Suprapubic skin (tissue), 4 donors: Measurements from ENCODE around the gene GNAQ. TPM values are rescaled to one million over a fixed set of nuclear protein-coding genes. Genes with fewer than 3 reads are reported as not detected.

Experiments
- DNase-seq, 2 donors: peaks; one replicate each; pipeline ENCODE4 v3.0.0-alpha.2; 2019; ENCODE audit warnings: low spot score in 2 of 2
- H3K27ac ChIP-seq: fragments of 200-600 bp; sonication (generic); one replicate; pipeline ENCODE4 v1.5.1; 2019
- H3K27me3 ChIP-seq: fragments of 200-600 bp; sonication (generic); one replicate; pipeline ENCODE4 v1.5.1; 2019
- H3K36me3 ChIP-seq: fragments of 200-600 bp; sonication (generic); one replicate; pipeline ENCODE4 v1.5.1; 2019
- H3K4me1 ChIP-seq: fragments of 200-600 bp; sonication (generic); one replicate; pipeline ENCODE4 v1.5.1; 2019
- H3K4me3 ChIP-seq: fragments of 200-600 bp; sonication (generic); one replicate; pipeline ENCODE4 v1.5.1; 2019; ENCODE audit warnings: mild to moderate bottlenecking
- H3K9me3 ChIP-seq: fragments of 200-600 bp; sonication (generic); one replicate; pipeline ENCODE4 v1.5.1; 2019
- EP300 ChIP-seq: sonication (generic); formaldehyde crosslinking; IDR thresholded peaks from one replicate; pipeline ENCODE4 v1.6.1; 2017; ENCODE audit warnings: antibody characterized with exemption
- POLR2A ChIP-seq, 2 donors: fragments of 450-650 bp; IDR thresholded peaks; one replicate each; pipeline ENCODE4 v1.6.1; 2017; ENCODE audit warnings: antibody characterized with exemption in 2 of 2, mild to moderate bottlenecking in 2 of 2, moderate library complexity in 2 of 2
- POLR2AphosphoS5 ChIP-seq, 3 donors: sonication (generic); formaldehyde crosslinking; IDR thresholded peaks; one replicate each; pipeline ENCODE4 v1.6.1; 2017; ENCODE audit warnings: antibody characterized with exemption in 3 of 3
- WGBS: methylation state at CpG from one replicate; pipeline ENCODE4 v1.1.5; 2018; 5-methylcytosine and 5-hydroxymethylcytosine counted together
- total RNA-seq, 4 donors: library from RNA; depleted of rRNA; stranded (reverse); fragments of >200 nt; gene quantifications; one replicate each; pipeline ENCODE4 v1.1.0, GENCODE V29; 2016
- TF ChIP-seq, protein P1 (sequence below), 2 donors: fragments of 200-600 bp in 1 of 2; fragments of 450-650 bp in 1 of 2; sonication (generic) in 1 of 2; IDR thresholded peaks; one replicate each; pipeline ENCODE4 v1.5.1; 2016 to 2019; ENCODE audit warnings: antibody characterized with exemption in 2 of 2, mild to moderate bottlenecking in 1 of 2, moderate library complexity in 1 of 2

Gene GNAQ
- total RNA-seq, 4 donors from 2014 or later, result 16.0 to 29.0 (median 17.7) TPM

DNA sequence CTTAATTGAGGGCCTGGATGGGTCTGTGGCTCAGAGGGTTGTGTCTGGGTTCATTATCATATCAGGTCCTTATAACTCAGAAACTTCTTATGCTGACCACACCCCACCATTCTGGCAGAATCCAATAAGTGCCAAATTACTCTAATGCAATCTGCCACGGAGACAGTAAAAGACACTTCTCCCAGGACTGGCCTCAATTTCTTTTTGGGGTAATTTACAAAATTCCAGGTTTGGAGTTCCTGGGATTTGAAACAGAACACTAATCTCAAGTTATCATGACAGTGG, 187.8 kb downstream of the GNAQ start:
- H3K4me3 ChIP-seq, result no peak overlapping the region
- no peak for TF ChIP-seq POLR2A (IDR thresholded peaks at IDR 0.05)
- no peak for TF ChIP-seq POLR2AphosphoS5 (IDR thresholded peaks at IDR 0.05)
- TF ChIP-seq, protein P1, sequence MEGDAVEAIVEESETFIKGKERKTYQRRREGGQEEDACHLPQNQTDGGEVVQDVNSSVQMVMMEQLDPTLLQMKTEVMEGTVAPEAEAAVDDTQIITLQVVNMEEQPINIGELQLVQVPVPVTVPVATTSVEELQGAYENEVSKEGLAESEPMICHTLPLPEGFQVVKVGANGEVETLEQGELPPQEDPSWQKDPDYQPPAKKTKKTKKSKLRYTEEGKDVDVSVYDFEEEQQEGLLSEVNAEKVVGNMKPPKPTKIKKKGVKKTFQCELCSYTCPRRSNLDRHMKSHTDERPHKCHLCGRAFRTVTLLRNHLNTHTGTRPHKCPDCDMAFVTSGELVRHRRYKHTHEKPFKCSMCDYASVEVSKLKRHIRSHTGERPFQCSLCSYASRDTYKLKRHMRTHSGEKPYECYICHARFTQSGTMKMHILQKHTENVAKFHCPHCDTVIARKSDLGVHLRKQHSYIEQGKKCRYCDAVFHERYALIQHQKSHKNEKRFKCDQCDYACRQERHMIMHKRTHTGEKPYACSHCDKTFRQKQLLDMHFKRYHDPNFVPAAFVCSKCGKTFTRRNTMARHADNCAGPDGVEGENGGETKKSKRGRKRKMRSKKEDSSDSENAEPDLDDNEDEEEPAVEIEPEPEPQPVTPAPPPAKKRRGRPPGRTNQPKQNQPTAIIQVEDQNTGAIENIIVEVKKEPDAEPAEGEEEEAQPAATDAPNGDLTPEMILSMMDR (IDR thresholded peaks at IDR 0.05), result no peak
- TF ChIP-seq EP300, result no peak
- peaks cover 21% of the 10 kb centered on the region for H3K4me1 ChIP-seq
- H3K36me3 ChIP-seq, result no peaks in the 10 kb centered on the region
- no peak overlapping the region for H3K27ac ChIP-seq
- no peak for DNase-seq
- H3K27me3 ChIP-seq, result no peaks in the 10 kb centered on the region
- 70% methylated on average over 1 of the region's 1 CpG for WGBS
- H3K9me3 ChIP-seq, result no peaks in the 10 kb centered on the region

DNA sequence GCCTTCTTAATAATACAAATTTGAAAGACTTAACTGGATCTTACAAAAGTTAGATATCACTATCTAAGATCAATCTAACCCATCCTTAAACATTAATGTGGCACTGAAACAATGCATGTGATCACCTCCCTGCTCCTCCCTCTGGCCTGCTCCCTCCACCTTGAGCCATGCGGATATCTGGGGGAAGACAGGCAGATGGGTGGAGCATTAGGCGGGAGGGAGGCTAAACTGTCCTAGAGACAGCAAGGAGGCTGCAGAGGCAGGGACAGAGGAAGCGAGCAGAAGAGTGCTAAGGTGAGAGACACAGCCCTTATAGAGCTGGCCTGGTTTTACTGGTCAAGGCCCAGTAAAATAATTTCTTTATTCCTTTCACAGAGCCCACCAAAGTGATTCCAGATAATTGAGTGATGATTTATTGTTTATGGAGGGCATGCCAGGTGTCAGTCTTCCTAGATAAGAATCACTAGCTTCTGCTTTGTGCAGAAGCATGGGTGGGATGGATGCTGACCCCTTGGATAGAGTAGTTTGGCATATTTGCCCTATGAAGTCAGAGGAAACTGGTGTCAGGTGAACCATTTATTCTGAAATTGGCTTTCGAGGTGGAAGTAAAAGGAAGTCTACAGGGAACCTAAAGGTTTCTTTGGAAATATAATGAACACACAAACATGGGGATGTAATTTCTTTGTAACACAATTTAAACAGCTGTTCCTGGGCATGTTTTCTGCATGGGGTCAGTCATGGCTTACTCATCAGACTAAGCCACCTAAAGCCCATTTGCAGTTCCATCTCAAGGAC, 188.3 kb downstream of the GNAQ start:
- TF ChIP-seq POLR2A (IDR thresholded peaks at IDR 0.05), result no peak
- TF ChIP-seq EP300, result no peak
- TF ChIP-seq POLR2AphosphoS5 (IDR thresholded peaks at IDR 0.05), result no peak
- TF ChIP-seq, protein P1 (IDR thresholded peaks at IDR 0.05), result no peak
- H3K27ac ChIP-seq, result no peak overlapping the region
- WGBS, result 85% methylated on average over 4 of the region's 4 CpGs

DNA sequence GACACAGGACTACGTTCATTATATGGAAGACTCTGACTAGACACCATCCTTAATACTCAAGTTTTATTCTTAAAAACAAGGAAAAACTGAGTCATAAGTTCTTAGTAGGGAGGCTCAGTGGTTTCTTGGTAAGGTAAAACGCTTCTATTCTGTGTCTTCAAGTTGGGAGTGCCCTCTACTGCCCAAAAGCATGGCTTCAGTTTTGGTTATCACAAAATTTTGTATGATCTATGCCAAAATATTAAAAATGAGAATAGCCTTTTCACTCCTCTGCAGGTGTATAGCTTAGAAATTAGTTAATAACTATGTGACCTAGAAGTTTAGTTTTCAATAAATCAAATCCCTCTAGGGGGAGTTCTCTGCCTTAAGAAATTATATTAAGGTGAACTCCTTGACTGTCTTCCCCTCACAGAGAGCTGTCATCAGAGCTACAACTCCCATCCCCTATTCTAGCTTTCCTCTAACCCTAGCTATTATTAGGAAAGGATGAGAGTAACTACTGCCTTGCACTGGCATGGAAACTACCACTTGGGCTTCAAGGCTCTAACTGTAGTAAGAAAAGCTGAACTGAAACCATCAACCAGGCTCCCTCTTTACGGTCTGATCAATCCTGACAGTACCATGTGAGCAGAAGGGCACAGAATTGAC, 189.7 kb downstream of the GNAQ start:
- TF ChIP-seq, protein P1 (IDR thresholded peaks at IDR 0.05), result no peak
- TF ChIP-seq POLR2A (IDR thresholded peaks at IDR 0.05), result no peak
- TF ChIP-seq EP300, result no peak
- TF ChIP-seq POLR2AphosphoS5 (IDR thresholded peaks at IDR 0.05), result no peak
- no peak for DNase-seq
- Histone ChIP-seq H3K4me3 (no peak overlapping the region), H3K9me3 (no peaks in the 10 kb centered on the region), H3K4me1 (peaks cover 8% of the 10 kb centered on the region), H3K27ac (no peak overlapping the region), H3K36me3 (no peaks in the 10 kb centered on the region), H3K27me3 (no peaks in the 10 kb centered on the region)
- WGBS, result 57% methylated on average over 3 of the region's 3 CpGs

More for the DNA sequence above, 188.3 kb downstream of the GNAQ start:
- H3K4me1 ChIP-seq, result peaks cover 15% of the 10 kb centered on the region
- H3K36me3 ChIP-seq, result no peaks in the 10 kb centered on the region
- no peaks in the 10 kb centered on the region for H3K9me3 ChIP-seq
- H3K4me3 ChIP-seq, result no peak overlapping the region
- DNase-seq, result no peak
- no peaks in the 10 kb centered on the region for H3K27me3 ChIP-seq

DNA sequence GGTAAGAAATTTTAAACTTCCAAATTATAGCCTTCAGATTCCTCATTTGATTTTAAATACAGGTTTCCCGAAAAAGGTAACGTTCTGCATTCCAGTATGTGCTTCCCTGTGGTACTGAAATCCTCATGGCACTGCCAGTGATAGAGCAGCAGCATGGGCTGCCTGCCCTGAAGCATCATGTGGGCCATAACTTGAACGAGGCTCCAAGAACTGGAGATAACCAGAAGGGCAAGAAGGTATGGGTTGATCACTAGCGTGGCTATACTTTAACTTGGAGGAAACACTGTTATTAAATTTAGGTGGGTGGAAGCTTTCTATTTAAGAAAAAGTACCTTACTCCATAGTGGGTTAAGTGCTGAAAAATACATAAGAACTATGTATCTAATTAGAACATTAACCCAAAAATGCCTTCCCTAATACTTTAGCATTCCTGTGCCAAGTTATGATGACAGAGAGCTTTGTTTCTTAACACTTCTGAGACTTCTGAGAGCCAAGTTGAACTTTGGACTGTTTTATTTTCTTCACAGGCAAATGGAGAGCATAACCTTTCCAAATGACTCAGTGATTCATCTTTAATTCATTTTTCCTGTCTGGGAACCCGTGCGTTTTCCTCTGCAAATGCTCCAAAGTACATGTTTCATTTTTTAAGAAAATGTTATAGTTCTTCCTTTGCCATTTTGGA, 192.0 kb downstream of the GNAQ start:
- TF ChIP-seq EP300 (no peak), POLR2AphosphoS5 (IDR thresholded peaks at IDR 0.05) (no peak), POLR2A (IDR thresholded peaks at IDR 0.05) (no peak)
- TF ChIP-seq, protein P1 (IDR thresholded peaks at IDR 0.05), result no peak
- 58% methylated on average over 6 of the region's 6 CpGs for WGBS
- Histone ChIP-seq H3K9me3 (no peaks in the 10 kb centered on the region), H3K27me3 (no peaks in the 10 kb centered on the region), H3K27ac (no peak overlapping the region), H3K4me1 (peaks cover 8% of the 10 kb centered on the region), H3K36me3 (no peaks in the 10 kb centered on the region), H3K4me3 (no peak overlapping the region)
- DNase-seq, result no peak

DNA sequence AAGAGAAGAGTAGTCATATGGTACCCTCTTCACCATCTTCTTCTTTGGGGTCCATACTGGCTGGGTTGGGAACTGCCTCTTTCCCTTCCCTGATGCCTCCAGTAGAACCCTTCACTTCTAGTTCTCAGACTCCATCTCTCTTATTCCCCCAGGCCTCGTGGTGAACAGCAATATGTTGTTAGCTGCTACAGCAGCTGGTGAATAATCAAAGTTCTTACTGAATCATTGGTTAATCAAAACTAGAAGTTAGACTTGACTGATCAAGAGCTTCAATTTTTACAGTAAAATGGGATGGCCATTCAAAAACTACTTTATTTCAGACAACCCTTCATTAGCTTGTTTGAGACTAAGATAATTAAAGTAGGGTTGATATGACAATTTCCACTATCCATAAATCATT, 192.6 kb downstream of the GNAQ start:
- no peaks in the 10 kb centered on the region for H3K27me3 ChIP-seq
- H3K4me1 ChIP-seq, result peaks cover 11% of the 10 kb centered on the region
- H3K27ac ChIP-seq, result no peak overlapping the region
- no peaks in the 10 kb centered on the region for H3K9me3 ChIP-seq
- no peak for DNase-seq
- TF ChIP-seq EP300, result no peak
- no peak for TF ChIP-seq POLR2AphosphoS5 (IDR thresholded peaks at IDR 0.05)
- TF ChIP-seq POLR2A (IDR thresholded peaks at IDR 0.05), result no peak
- TF ChIP-seq, protein P1 (IDR thresholded peaks at IDR 0.05), result no peak
- no peaks in the 10 kb centered on the region for H3K36me3 ChIP-seq
- 70% methylated on average over 1 of the region's 1 CpG for WGBS
- no peak overlapping the region for H3K4me3 ChIP-seq
